Measurements from ENCODE around the gene DCTD. TPM values are rescaled to one million over a fixed set of nuclear protein-coding genes. Genes with fewer than 3 reads are reported as not detected.
A peak's percentile ranks its signal among the peaks of the same experiment; 100 is the strongest.

Gene DCTD
- total and polyA plus RNA-seq, 2 of the 13 experiments (the other 11 are each of a cell fraction or from before 2014, with no cell fraction given): 85.1 to 95.3 TPM

- TF ChIP-seq DNMT1 (CRISPR knock-in tag; IDR thresholded peaks at IDR 0.05) (no peak), UBTF (CRISPR knock-in tag; IDR thresholded peaks at IDR 0.05) (no peak), ZMAT3 (CRISPR knock-in tag; conservative IDR thresholded peaks at IDR 0.05) (no peak), SALL1 (CRISPR knock-in tag; IDR thresholded peaks at IDR 0.05) (peak; percentile 19; the same call in 1 of the 2 replicates)
Observed at GRCh38 chr4:182862141-182862875, 54.9 kb downstream of the DCTD start (continued).

GRCh38 chr4:182861346-182861745 lies 55.8 kb downstream of the DCTD start:
- H3K79me2 ChIP-seq (ENCODE audit: insufficient read depth, low read length): no peaks in the 10 kb centered on the region
- H2AFZ ChIP-seq (ENCODE audit: low read length): no peak overlapping the region
- intact Hi-C loops (cut with micrococcal nuclease; ENCODE audit: unreplicated experiment) (no loop called here), in situ Hi-C loops (cut with HindIII; ENCODE audit: extremely low pct_ligation_motif_present, low pct_unique_long_range_greater_than_20kb) (no loop called here)
- ATAC-seq (no peak), FAIRE-seq (no peak), DNase-seq (ENCODE audit: low spot score) (no peak)
- no TSS peak for BruUV-seq (replicated peaks)
- POLR2A ChIA-PET: no interaction called here
- H3K9ac ChIP-seq (ENCODE audit: insufficient read depth, low read depth, low read length): no peak overlapping the region
- H3K4me2 ChIP-seq (ENCODE audit: low read depth, low read length): no peak overlapping the region
- WGBS (ENCODE audit: low lambda C conversion rate): 81% methylated on average over 7 of the region's 10 CpGs
- no peaks in the 10 kb centered on the region for H3K27me3 ChIP-seq (ENCODE audit: control insufficient read depth in 1 of 2, insufficient read depth in 2 of 2, low read length in 2 of 2)
- no peaks in the 10 kb centered on the region for H3K9me3 ChIP-seq (ENCODE audit: low read length)
- no peak overlapping the region for H3K27ac ChIP-seq (ENCODE audit: extremely low read length, insufficient read depth, low read length)
- CTCF ChIA-PET (ENCODE audit: low intra/inter-chr PET ratio, low total read pairs): interaction anchor here (1.2 to 2.1 kb wide), 2 partner anchors 64 to 65 kb away, joined by 3 to 17 read pairs; no protein-coding TSS in a partner anchor
- H3K4me3 ChIP-seq (replicated peaks in 1 of 3; ENCODE audit: insufficient read depth in 1 of 3, low read depth in 2 of 3, low read length in 3 of 3): no peak overlapping the region
- peaks cover 20% of the 10 kb centered on the region for H3K4me1 ChIP-seq (ENCODE audit: insufficient read depth, low read length)
- H4K20me1 ChIP-seq (ENCODE audit: insufficient read depth, low read length): no peaks in the 10 kb centered on the region
- no peaks in the 10 kb centered on the region for H3K36me3 ChIP-seq (replicated peaks in 1 of 2; ENCODE audit: control insufficient read depth in 1 of 2, insufficient read depth in 2 of 2, low read length in 2 of 2)
- TF ChIP-seq PAWR (CRISPR knock-in tag; IDR thresholded peaks at IDR 0.05; ENCODE audit: borderline replicate concordance) (no peak), ZNF607 (CRISPR knock-in tag; IDR thresholded peaks at IDR 0.05; ENCODE audit: borderline replicate concordance) (no peak), ARID2 (CRISPR knock-in tag; IDR thresholded peaks at IDR 0.05; ENCODE audit: borderline replicate concordance) (no peak), ZBTB7B (CRISPR knock-in tag; IDR thresholded peaks at IDR 0.05) (no peak), ZNF34 (CRISPR knock-in tag; IDR thresholded peaks at IDR 0.05; ENCODE audit: borderline replicate concordance) (no peak), CAMTA2 (CRISPR knock-in tag; IDR thresholded peaks at IDR 0.05; ENCODE audit: borderline replicate concordance) (no peak), SYNCRIP (IDR thresholded peaks at IDR 0.05; ENCODE audit: insufficient read depth, low read depth, low read length) (no peak), ZFX (CRISPR knock-in tag; IDR thresholded peaks at IDR 0.05; ENCODE audit: low read depth) (no peak), THYN1 (CRISPR knock-in tag; IDR thresholded peaks at IDR 0.05; ENCODE audit: borderline replicate concordance, low read depth) (no peak), ZNF20 (CRISPR knock-in tag; IDR thresholded peaks at IDR 0.05) (no peak), ARID5B (CRISPR knock-in tag; IDR thresholded peaks at IDR 0.05) (no peak), CBX1 (IDR thresholded peaks at IDR 0.05; ENCODE audit: low read depth) (no peak), HNF4A (CRISPR knock-in tag; IDR thresholded peaks at IDR 0.05) (no peak)

All from HepG2 (cell line).